Kidney epithelial cell (primary cell): ENCODE measurements around the gene SSMEM1. TPM values are rescaled to one million over a fixed set of nuclear protein-coding genes. Genes with fewer than 3 reads are reported as not detected.
"Not testable (repeated sequence)": the region's sequence is repeated elsewhere in the genome, so short reads cannot be mapped to it uniquely, and the experiment has no call there.

Experiments
- DNase-seq: peaks from one replicate; pipeline ENCODE4 v3.0.0-alpha.2; 2010; ENCODE audit warnings: low read depth
- H3K27me3 ChIP-seq: 2 replicates; pipeline ENCODE4 v1.6.0; 2011; ENCODE audit warnings: low read length; ENCODE audit not compliant: control insufficient read depth, insufficient read depth
- H3K36me3 ChIP-seq: 2 replicates; pipeline ENCODE4 v1.5.1; 2011; ENCODE audit warnings: low read length; ENCODE audit not compliant: control insufficient read depth, insufficient read depth
- H3K4me3 ChIP-seq: 2 replicates; pipeline ENCODE4 v1.5.1; 2011; ENCODE audit warnings: low read depth, mild to moderate bottlenecking, control low read depth, low read length
- CTCF ChIP-seq: IDR thresholded peaks from 2 replicates; pipeline ENCODE4 v1.5.1; 2011; ENCODE audit warnings: mild to moderate bottlenecking, moderate library complexity, low read length, control low read depth, inconsistent platforms; ENCODE audit not compliant: insufficient read depth, poor library complexity, severe bottlenecking
- total RNA-seq: library from RNA; depleted of rRNA; stranded (reverse); fragments of >200 nt; gene quantifications from 2 replicates; pipeline ENCODE4 v1.2.3, GENCODE V29; 2015

The SSMEM1 gene
- total RNA-seq, 1 donor from 2014 or later, result not detected

DNA sequence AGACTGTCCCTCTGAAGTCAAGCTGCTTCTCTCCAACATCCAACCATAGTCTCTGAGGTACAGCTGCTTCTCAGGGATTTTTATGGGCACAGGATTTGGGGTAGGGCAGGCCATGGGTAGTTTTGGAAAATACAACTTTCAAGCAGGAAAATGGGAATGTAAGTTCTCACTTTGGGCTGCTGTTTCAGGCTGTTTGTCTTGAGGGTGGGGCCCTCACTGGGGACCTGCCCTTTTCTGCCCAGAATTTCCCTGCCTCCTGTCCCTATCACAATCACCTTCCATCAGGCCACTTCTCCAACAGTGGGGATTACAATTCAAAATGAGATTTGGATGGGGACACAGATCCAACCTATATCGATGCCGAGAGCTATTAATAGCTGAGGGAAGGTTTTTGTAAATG lies 24.5 kb downstream of the SSMEM1 start:
- no peak for DNase-seq
- Histone ChIP-seq H3K36me3 (no peaks in the 10 kb centered on the region), H3K27me3 (no peaks in the 10 kb centered on the region), H3K4me3 (no peak overlapping the region)
- no peak for TF ChIP-seq CTCF

DNA sequence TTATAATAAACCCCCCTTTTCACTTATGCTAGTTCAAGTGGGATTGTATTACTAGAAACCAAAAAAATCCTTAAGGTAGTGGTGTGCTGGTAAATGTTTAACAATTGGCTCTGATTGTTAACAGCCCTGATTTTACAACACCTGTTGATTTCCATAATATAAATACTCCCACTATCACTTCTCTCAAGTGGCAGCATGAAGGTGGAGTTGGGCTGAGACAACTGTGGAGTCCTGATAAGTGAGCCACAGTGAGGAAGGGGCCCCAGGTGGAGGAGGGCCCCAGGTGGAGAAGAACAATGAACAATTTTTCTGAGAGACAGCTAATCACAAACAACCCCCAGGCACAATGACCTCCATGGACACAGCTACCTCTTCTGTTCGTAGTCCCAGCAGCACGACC lies 26.4 kb downstream of the SSMEM1 start:
- no peaks in the 10 kb centered on the region for H3K27me3 ChIP-seq
- DNase-seq, result no peak
- no peak for TF ChIP-seq CTCF
- no peaks in the 10 kb centered on the region for H3K36me3 ChIP-seq
- no peak overlapping the region for H3K4me3 ChIP-seq

DNA sequence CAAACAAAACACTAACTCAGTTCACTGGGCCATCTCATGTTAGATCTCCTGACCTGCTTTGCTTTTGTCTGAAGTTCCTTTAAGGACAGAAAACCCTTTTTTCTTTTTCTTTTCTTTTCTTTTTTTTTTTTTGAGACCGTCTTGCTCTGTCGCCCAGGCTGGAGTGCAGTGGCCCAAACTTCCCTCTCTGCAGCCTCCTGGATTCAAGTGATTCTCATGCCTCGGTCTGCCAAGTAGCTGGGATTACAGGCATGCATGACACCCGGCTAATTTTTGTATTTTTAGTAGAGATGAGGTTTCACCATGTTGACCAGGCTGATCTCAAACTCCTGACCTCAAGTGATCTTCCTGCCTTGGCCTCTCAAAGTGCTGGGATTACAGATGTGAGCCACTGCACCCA lies 28.7 kb downstream of the SSMEM1 start:
- not testable (repeated sequence) for H3K4me3 ChIP-seq, H3K27me3 ChIP-seq, H3K36me3 ChIP-seq, DNase-seq

- Histone ChIP-seq H3K36me3 (no peaks in the 10 kb centered on the region), H3K27me3 (no peaks in the 10 kb centered on the region), H3K4me3 (no peak overlapping the region)
- no peak for DNase-seq
- no peak for TF ChIP-seq CTCF
These were observed 32.6 kb downstream of the SSMEM1 start for GRCh38 chr7:130240240-130240639.

GRCh38 chr7:130242198-130243014 lies 34.7 kb downstream of the SSMEM1 start:
- no peak overlapping the region for H3K4me3 ChIP-seq
- TF ChIP-seq CTCF, result peak; percentile 86
- peak; percentile 21 for DNase-seq
- no peaks in the 10 kb centered on the region for H3K27me3 ChIP-seq
- H3K36me3 ChIP-seq, result no peaks in the 10 kb centered on the region

- H3K27me3 ChIP-seq, H3K4me3 ChIP-seq, DNase-seq: not testable (repeated sequence)
These were observed 35.8 kb downstream of the SSMEM1 start for GRCh38 chr7:130243486-130243885.

DNA sequence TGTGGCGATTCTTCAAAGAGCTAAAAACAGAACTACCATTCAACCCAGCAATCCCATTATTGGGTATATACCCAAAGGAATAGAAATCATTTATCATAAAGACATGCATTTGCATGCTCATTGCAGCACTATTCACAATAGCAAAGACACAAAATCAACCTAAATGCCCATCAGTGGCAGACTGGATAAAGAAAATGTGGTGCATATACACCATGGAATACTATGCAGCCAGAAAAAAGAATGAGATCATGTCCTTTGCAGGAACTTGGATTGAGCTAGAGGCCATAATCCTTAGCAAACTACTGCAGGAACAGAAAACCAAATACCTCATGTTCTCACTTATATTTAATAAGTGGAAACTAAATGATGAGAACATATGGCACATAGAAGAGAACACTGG lies 38.8 kb downstream of the SSMEM1 start:
- not testable (repeated sequence) for H3K4me3 ChIP-seq, H3K27me3 ChIP-seq, DNase-seq, H3K36me3 ChIP-seq

More at GRCh38 chr7:130243486-130243885, 35.8 kb downstream of the SSMEM1 start:
- not testable (repeated sequence) for H3K36me3 ChIP-seq

DNA sequence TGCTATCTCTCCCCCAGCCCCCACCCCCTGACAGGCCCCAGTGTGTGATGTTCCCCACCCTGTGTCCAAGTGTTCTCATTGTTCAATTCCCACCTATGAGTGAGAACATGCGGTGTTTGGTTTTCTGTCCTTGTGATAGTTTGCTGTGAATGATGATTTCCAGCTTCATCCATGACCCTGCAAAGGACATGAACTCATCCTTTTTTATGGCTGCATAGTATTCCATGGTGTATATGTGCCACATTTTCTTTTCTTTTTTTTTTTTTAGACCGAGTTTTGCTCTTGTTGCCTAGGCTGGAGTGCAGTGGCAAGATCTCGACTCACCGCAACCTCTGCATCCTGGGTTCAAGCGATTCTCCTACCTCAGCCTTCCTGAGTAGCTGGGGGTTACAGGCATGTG lies 41.2 kb downstream of the SSMEM1 start:
- not testable (repeated sequence) for DNase-seq, H3K4me3 ChIP-seq, H3K36me3 ChIP-seq, H3K27me3 ChIP-seq

DNA sequence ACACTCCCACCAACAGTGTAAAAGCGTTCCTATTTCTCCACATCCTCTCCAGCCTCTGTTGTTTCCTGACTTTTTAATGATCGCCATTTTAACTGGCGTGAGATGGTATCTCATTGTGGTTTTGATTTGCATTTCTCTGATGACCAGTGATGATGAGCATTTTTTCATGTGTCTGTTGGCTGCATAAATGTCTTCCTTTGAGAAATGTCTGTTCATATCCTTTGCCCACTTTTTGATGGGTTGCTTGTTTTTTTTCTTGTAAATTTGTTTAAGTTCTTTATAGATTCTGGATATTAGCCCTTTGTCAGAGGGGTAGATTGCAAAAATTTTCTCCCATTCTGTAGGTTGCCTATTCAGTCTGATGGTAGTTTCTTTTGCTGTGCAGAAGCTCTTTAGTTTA lies 42.0 kb downstream of the SSMEM1 start:
- not testable (repeated sequence) for H3K27me3 ChIP-seq, H3K4me3 ChIP-seq, DNase-seq, H3K36me3 ChIP-seq
